ENCODE data around the gene RFX4. TPM values are rescaled to one million over a fixed set of nuclear protein-coding genes. Genes with fewer than 3 reads are reported as not detected.

The RFX4 gene
- total and polyA plus RNA-seq, 2 of the 13 experiments (the other 11 are each of a cell fraction or from before 2014, with no cell fraction given) = not detected

DNA sequence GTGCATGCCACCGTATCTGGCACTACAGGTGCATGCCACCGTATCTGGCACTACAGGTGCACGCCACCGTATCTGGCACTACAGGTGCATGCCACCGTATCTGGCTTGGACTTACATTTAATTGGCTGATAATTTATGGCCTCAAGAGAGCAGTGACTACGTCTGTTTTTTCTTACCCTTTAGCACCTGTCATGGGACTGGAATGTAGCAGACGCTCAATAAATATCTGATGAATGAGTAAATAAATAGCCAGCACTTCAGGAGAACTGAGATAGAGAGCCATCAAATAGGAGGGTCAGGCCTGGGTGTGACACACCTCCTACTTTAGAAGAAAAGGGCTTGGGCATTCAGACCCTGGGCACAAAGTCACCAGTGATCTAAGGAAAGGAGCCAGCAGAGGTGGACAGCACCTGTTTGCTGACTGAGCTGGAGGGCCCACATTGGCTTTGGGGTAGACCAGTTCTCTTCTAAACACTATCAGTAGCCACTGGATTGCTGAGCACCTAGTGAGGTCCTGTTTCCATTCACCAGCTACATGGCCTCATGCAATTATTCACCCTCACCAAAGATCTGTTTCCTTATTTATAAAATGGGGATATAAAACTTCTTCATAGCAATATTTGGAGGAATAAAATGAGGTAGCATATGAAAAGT, 50.1 kb downstream of the RFX4 start (continued):
- TF ChIP-seq, protein P1, sequence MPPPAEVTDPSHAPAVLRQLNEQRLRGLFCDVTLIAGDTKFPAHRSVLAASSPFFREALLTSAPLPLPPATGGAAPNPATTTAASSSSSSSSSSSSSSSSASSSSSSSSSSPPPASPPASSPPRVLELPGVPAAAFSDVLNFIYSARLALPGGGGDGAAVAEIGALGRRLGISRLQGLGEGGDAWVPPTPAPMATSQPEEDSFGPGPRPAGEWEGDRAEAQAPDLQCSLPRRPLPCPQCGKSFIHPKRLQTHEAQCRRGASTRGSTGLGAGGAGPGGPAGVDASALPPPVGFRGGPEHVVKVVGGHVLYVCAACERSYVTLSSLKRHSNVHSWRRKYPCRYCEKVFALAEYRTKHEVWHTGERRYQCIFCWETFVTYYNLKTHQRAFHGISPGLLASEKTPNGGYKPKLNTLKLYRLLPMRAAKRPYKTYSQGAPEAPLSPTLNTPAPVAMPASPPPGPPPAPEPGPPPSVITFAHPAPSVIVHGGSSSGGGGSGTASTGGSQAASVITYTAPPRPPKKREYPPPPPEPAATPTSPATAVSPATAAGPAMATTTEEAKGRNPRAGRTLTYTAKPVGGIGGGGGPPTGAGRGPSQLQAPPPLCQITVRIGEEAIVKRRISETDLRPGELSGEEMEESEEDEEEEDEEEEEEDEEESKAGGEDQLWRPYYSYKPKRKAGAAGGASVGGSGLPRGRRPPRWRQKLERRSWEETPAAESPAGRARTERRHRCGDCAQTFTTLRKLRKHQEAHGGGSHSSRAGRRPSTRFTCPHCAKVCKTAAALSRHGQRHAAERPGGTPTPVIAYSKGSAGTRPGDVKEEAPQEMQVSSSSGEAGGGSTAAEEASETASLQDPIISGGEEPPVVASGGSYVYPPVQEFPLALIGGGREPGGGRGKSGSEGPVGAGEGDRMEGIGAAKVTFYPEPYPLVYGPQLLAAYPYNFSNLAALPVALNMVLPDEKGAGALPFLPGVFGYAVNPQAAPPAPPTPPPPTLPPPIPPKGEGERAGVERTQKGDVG (CRISPR knock-in tag; IDR thresholded peaks at IDR 0.05; ENCODE audit: borderline replicate concordance) = no peak
- TF ChIP-seq, protein P2, sequence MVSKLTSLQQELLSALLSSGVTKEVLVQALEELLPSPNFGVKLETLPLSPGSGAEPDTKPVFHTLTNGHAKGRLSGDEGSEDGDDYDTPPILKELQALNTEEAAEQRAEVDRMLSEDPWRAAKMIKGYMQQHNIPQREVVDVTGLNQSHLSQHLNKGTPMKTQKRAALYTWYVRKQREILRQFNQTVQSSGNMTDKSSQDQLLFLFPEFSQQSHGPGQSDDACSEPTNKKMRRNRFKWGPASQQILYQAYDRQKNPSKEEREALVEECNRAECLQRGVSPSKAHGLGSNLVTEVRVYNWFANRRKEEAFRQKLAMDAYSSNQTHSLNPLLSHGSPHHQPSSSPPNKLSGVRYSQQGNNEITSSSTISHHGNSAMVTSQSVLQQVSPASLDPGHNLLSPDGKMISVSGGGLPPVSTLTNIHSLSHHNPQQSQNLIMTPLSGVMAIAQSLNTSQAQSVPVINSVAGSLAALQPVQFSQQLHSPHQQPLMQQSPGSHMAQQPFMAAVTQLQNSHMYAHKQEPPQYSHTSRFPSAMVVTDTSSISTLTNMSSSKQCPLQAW (CRISPR knock-in tag; IDR thresholded peaks at IDR 0.05) = no peak

DNA sequence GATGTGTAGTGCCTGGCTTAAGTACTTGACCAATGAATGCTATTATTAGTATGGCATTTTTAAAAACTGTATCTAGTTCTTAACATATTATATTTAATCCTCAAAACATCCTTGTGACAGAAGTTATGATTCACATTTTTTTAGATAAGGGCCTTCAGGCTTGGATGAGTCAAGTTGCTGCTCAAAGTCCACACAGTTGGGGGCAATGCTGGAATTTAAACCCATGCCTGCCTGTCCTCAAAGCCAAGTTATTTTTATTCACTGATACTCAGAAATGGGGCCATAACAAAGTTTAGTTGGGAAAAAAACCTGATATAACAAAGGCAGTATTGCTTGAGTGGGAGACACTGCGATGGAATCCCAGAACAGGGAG, 50.6 kb downstream of the RFX4 start:
- no peak for TF ChIP-seq ATAD3A (CRISPR knock-in tag; IDR thresholded peaks at IDR 0.05)
- peak; percentile 53; the same call in 1 of the 2 replicates for TF ChIP-seq FOSL2 (CRISPR knock-in tag; IDR thresholded peaks at IDR 0.05)
- no peak for TF ChIP-seq NFE2L2 (IDR thresholded peaks at IDR 0.05; ENCODE audit: low read length)
- TF ChIP-seq ZNF329 (CRISPR knock-in tag; IDR thresholded peaks at IDR 0.05; ENCODE audit: low read depth) = 0 out of 2 replicates have a peak, but pooled peaks have one; percentile 27
- H4K20me1 ChIP-seq (ENCODE audit: insufficient read depth, low read length) = 0 out of 2 replicates have a peak, but pooled peaks cover 2% of the 10 kb centered on the region
- H3K9me3 ChIP-seq (ENCODE audit: low read length) = no peaks in the 10 kb centered on the region
- H3K9ac ChIP-seq (ENCODE audit: insufficient read depth, low read depth, low read length) = no peak overlapping the region
- no peaks in the 10 kb centered on the region for H3K36me3 ChIP-seq (replicated peaks in 1 of 2; ENCODE audit: control insufficient read depth in 1 of 2, insufficient read depth in 2 of 2, low read length in 2 of 2)
- peaks cover 0 to 3% of the 10 kb centered on the region in 2 experiments; a peak in 1 of 5 replicates for H3K27me3 ChIP-seq (ENCODE audit: control insufficient read depth in 1 of 2, insufficient read depth in 2 of 2, low read length in 2 of 2)
- no peak overlapping the region for H3K4me3 ChIP-seq (replicated peaks in 1 of 3; ENCODE audit: insufficient read depth in 1 of 3, low read depth in 2 of 3, low read length in 3 of 3)
- DNase-seq (ENCODE audit: low spot score) = peak; percentile 14
- no peak overlapping the region for H3K27ac ChIP-seq (ENCODE audit: extremely low read length, insufficient read depth, low read length)
- no peak for ATAC-seq
- no peak overlapping the region for H2AFZ ChIP-seq (ENCODE audit: low read length)
- WGBS (ENCODE audit: low lambda C conversion rate) = 33% methylated on average over 1 of the region's 1 CpG
- ChIA-PET CTCF (ENCODE audit: low intra/inter-chr PET ratio, low total read pairs) (no interaction called here), POLR2A (no interaction called here)
- no peaks in the 10 kb centered on the region for H3K4me1 ChIP-seq (ENCODE audit: insufficient read depth, low read length)
- no peaks in the 10 kb centered on the region for H3K79me2 ChIP-seq (ENCODE audit: insufficient read depth, low read length)
- no peak overlapping the region for H3K4me2 ChIP-seq (ENCODE audit: low read depth, low read length)
- BruUV-seq (replicated peaks) = no TSS peak
- no peak for FAIRE-seq
- in situ Hi-C loops (cut with HindIII; ENCODE audit: extremely low pct_ligation_motif_present, low pct_unique_long_range_greater_than_20kb) = no loop called here
- intact Hi-C loops (cut with micrococcal nuclease; ENCODE audit: unreplicated experiment) = no loop called here
